ENCODE results near the gene UGT1A1. TPM values are rescaled to one million over a fixed set of nuclear protein-coding genes. Genes with fewer than 3 reads are reported as not detected.

Gene UGT1A1
- total RNA-seq, 1 donor from 2014 or later: not detected

DNA sequence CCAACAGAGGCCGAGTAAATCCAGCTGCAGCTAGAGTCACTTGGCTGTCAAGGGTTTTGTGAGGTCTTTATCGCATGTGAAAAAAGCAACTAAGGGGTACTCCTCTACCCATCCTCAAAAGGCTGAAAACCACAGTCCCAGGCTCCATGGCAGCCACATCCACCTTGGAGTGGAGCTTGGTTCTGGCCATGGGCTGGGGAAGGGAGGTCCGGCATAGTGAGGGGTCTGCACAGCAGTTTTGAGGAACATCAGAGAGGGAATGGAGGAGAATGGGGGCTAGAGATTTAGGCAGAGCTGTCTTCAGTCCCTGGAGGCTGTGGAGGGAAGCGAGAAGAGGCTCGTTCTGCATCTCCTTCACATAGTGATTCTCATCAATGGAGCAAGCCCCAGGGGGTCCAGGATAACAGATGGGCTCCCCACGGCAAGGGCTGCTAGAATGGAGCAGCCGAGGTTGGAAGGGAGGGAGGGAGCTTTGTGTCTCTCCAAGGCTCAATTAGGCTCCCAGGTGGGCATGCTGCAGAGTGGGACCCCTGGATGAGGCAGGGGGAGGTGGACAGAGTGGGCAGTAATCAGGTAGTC, 39.1 kb downstream of the UGT1A1 start:
- Mint-ChIP-seq H3K9me3 (peaks cover 4% of the 10 kb centered on the region), H3K27me3 (ENCODE audit: low read depth) (no peaks in the 10 kb centered on the region), H3K36me3 (ENCODE audit: low read depth) (no peaks in the 10 kb centered on the region), H3K4me1 (no peaks in the 10 kb centered on the region), H3K27ac (ENCODE audit: unreplicated experiment) (no peak overlapping the region), H3K4me3 (no peak overlapping the region)
- TF ChIP-seq, protein P1, sequence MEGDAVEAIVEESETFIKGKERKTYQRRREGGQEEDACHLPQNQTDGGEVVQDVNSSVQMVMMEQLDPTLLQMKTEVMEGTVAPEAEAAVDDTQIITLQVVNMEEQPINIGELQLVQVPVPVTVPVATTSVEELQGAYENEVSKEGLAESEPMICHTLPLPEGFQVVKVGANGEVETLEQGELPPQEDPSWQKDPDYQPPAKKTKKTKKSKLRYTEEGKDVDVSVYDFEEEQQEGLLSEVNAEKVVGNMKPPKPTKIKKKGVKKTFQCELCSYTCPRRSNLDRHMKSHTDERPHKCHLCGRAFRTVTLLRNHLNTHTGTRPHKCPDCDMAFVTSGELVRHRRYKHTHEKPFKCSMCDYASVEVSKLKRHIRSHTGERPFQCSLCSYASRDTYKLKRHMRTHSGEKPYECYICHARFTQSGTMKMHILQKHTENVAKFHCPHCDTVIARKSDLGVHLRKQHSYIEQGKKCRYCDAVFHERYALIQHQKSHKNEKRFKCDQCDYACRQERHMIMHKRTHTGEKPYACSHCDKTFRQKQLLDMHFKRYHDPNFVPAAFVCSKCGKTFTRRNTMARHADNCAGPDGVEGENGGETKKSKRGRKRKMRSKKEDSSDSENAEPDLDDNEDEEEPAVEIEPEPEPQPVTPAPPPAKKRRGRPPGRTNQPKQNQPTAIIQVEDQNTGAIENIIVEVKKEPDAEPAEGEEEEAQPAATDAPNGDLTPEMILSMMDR (conservative IDR thresholded peaks at IDR 0.05): no peak
- no peak for DNase-seq (ENCODE audit: low read depth, low spot score)

DNA sequence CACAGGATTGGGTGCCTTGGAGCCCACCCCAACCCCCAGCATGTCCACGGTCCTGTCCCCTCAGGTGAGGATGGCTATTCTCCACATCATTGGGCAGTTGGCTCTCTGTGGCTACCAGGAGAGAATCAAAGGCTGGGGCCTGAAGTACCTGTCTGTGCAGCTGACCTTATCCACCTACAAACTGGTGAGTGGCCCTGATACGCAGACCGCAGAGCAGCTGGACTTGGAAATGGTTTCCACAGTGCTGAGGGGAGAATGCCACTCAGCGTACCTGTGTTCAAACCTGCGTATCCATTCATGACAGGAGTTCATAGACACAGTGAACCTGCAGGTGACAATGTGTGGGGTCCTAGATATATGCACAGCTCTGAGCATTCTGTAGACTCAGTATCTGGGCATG, 39.6 kb downstream of the UGT1A1 start:
- Mint-ChIP-seq H3K4me3 (no peak overlapping the region), H3K4me1 (no peaks in the 10 kb centered on the region), H3K27ac (ENCODE audit: unreplicated experiment) (no peak overlapping the region), H3K36me3 (ENCODE audit: low read depth) (no peaks in the 10 kb centered on the region), H3K27me3 (ENCODE audit: low read depth) (no peaks in the 10 kb centered on the region), H3K9me3 (peaks cover 4% of the 10 kb centered on the region)
- DNase-seq (ENCODE audit: low read depth, low spot score): no peak
- TF ChIP-seq, protein P1 (conservative IDR thresholded peaks at IDR 0.05): no peak

DNA sequence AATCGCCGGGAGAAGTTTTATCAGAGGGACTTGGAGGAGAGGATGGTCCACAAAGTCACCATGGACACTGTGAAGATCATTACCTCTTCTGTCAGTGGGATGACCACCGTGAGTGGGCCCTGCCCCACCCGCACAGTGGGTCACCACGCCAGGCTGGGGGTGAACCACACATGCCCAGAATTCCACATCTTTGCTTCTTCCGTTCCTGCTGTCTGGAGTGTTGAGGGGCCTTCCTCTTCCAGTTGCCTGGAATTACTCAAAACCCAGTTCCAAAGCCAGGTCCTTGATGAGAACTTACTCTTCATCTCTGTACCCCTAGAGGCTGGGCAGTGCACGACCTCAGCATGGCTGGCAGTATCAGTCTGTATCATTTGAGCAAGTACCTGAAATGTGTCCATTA, 40.1 kb downstream of the UGT1A1 start:
- Mint-ChIP-seq H3K27ac (ENCODE audit: unreplicated experiment) (no peak overlapping the region), H3K36me3 (ENCODE audit: low read depth) (no peaks in the 10 kb centered on the region), H3K27me3 (ENCODE audit: low read depth) (peaks cover 3% of the 10 kb centered on the region), H3K4me3 (no peak overlapping the region), H3K9me3 (peaks cover 4% of the 10 kb centered on the region), H3K4me1 (no peaks in the 10 kb centered on the region)
- DNase-seq (ENCODE audit: low read depth, low spot score): no peak
- TF ChIP-seq, protein P1 (conservative IDR thresholded peaks at IDR 0.05): no peak

DNA sequence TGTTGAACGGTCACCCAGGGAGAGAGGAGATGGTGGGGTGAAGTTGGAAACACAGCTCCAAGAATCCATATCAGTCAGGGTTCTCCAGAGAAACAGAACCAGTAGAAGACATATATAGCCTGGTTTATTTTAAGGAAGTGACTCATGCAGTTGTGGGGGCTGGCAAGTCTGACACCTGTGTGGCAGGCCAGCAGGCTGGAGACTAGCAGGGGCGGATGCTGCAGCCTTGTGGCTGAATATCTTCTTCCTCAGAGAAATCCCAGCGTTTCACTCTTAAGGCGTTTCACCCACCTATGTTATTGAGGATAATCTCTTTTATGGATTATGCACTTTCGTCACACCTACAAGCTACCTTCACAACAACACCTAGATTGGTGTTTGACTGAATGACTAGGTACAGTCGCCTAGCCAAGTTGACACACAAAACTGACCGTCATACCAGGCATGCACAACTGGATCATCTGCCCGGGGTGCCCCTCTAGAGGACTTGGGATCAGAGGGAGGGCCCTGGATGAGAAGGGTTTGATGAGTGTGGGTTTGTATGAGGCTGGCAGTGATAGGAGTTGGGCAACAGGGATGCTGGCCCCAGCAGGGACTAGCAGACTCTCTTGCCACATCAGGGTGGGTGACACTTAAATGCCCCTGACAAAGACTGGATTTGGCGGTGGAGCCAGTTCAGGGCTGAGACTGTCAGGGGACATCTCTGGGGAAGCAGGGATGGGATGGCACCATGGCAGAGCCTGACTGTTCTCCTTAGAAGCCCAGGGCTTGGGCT, 41.5 kb downstream of the UGT1A1 start:
- H3K27me3 Mint-ChIP-seq (ENCODE audit: low read depth): peaks cover 3% of the 10 kb centered on the region
- H3K36me3 Mint-ChIP-seq (ENCODE audit: low read depth): no peaks in the 10 kb centered on the region
- TF ChIP-seq, protein P1 (conservative IDR thresholded peaks at IDR 0.05): no peak
- DNase-seq (ENCODE audit: low read depth, low spot score): no peak
- H3K9me3 Mint-ChIP-seq: peaks cover 4% of the 10 kb centered on the region
- H3K27ac Mint-ChIP-seq (ENCODE audit: unreplicated experiment): no peak overlapping the region
- no peaks in the 10 kb centered on the region for H3K4me1 Mint-ChIP-seq
- no peak overlapping the region for H3K4me3 Mint-ChIP-seq

DNA sequence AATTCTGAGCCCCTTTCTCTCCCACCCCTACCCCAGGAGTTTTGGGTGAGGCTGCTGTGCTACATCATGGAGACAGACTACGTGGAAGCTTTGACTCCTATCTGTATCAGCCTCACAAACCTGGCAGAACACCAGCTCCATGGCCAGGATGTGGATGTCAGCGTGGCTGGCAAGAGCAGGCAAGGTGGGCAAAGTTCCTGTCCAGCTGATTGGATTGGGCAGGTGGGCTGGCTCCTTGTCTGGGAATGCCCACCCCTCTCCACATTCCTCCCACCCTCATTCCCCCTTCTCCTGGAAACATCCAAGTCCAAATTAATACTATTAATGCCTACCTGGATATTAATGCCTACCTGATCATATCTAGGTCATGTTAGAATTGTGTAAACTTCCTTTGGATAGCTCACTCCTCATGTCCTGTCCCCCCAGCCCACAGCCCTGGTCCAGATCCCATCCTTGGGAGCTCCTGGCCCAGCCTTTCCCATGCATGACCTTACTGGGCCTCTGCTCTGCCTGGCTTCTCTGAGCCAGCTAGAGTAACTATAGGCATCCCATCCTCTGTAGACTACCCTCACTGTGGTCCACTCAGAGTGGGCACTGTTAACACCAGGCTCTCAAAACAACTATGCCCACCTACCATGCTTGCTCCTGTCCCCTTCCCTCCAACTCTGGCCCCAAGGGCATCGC, 42.2 kb downstream of the UGT1A1 start:
- TF ChIP-seq, protein P1 (conservative IDR thresholded peaks at IDR 0.05): no peak
- no peaks in the 10 kb centered on the region for H3K4me1 Mint-ChIP-seq
- no peak overlapping the region for H3K4me3 Mint-ChIP-seq
- H3K27me3 Mint-ChIP-seq (ENCODE audit: low read depth): peaks cover 3% of the 10 kb centered on the region
- H3K9me3 Mint-ChIP-seq: peaks cover 4% of the 10 kb centered on the region
- H3K36me3 Mint-ChIP-seq (ENCODE audit: low read depth): no peaks in the 10 kb centered on the region
- H3K27ac Mint-ChIP-seq (ENCODE audit: unreplicated experiment): peak overlapping the region; percentile 47
- no peak for DNase-seq (ENCODE audit: low read depth, low spot score)
